ENCODE results near the gene ABCD3.
"Not testable (repeated sequence)": the region's sequence is repeated elsewhere in the genome, so short reads cannot be mapped to it uniquely, and the experiment has no call there.

The ABCD3 gene

GRCh38 chr1:94560333-94560732, 142.1 kb downstream of the ABCD3 start:
- TF ChIP-seq CTCF (IDR thresholded peaks at IDR 0.05; ENCODE audit: unreplicated experiment in 3 of 3) = no peak
- no peaks in the 10 kb centered on the region for H3K36me3 Mint-ChIP-seq (ENCODE audit: low read depth)
- no peaks in the 10 kb centered on the region for H3K27me3 Mint-ChIP-seq (ENCODE audit: low read depth)
- H3K27ac Mint-ChIP-seq = no peak overlapping the region
- H3K4me3 Mint-ChIP-seq = no peak overlapping the region
- H3K9me3 Mint-ChIP-seq = peaks cover 2% of the 10 kb centered on the region
- peaks cover 5% of the 10 kb centered on the region for H3K4me1 Mint-ChIP-seq

- Mint-ChIP-seq H3K27ac (peak overlapping the region; percentile 42 to 94 (median 76)), H3K9me3 (peaks cover 4% of the 10 kb centered on the region), H3K4me1 (no peaks in the 10 kb centered on the region), H3K36me3 (ENCODE audit: low read depth) (no peaks in the 10 kb centered on the region), H3K27me3 (ENCODE audit: low read depth) (no peaks in the 10 kb centered on the region), H3K4me3 (peak overlapping the region in 1 of 3 experiments; percentile 1)
- TF ChIP-seq CTCF (IDR thresholded peaks at IDR 0.05; ENCODE audit: unreplicated experiment in 3 of 3) = no peak
Observed at GRCh38 chr1:94562519-94563260, 144.5 kb downstream of the ABCD3 start.

- H3K4me1 Mint-ChIP-seq = no peaks in the 10 kb centered on the region
- H3K27me3 Mint-ChIP-seq (ENCODE audit: low read depth) = no peaks in the 10 kb centered on the region
- no peak overlapping the region for H3K27ac Mint-ChIP-seq
- no peaks in the 10 kb centered on the region for H3K36me3 Mint-ChIP-seq (ENCODE audit: low read depth)
- peaks cover 8% of the 10 kb centered on the region for H3K9me3 Mint-ChIP-seq
- no peak overlapping the region for H3K4me3 Mint-ChIP-seq
- TF ChIP-seq CTCF (IDR thresholded peaks at IDR 0.05; ENCODE audit: unreplicated experiment in 3 of 3) = no peak
Observed at GRCh38 chr1:94565901-94566300, 147.7 kb downstream of the ABCD3 start.

- H3K27ac Mint-ChIP-seq; H3K4me3 Mint-ChIP-seq; H3K36me3 Mint-ChIP-seq (ENCODE audit: low read depth); H3K27me3 Mint-ChIP-seq (ENCODE audit: low read depth); H3K4me1 Mint-ChIP-seq: not testable (repeated sequence)
- H3K9me3 Mint-ChIP-seq = peaks cover 10% of the 10 kb centered on the region
Observed at GRCh38 chr1:94566436-94566835, 148.2 kb downstream of the ABCD3 start.

GRCh38 chr1:94567975-94568607, 149.9 kb downstream of the ABCD3 start:
- H3K36me3 Mint-ChIP-seq (ENCODE audit: low read depth); H3K4me1 Mint-ChIP-seq; H3K27ac Mint-ChIP-seq; H3K27me3 Mint-ChIP-seq (ENCODE audit: low read depth); H3K4me3 Mint-ChIP-seq: not testable (repeated sequence)
- peaks cover 20% of the 10 kb centered on the region for H3K9me3 Mint-ChIP-seq
